ENCODE results near the gene PPFIA3. TPM values are rescaled to one million over a fixed set of nuclear protein-coding genes. Genes with fewer than 3 reads are reported as not detected.
"Not testable (repeated sequence)": the region's sequence is repeated elsewhere in the genome, so short reads cannot be mapped to it uniquely, and the experiment has no call there.

PPFIA3 gene
- total and polyA plus RNA-seq, 2 donors (not counting 1 experiment from before 2014, with no cell fraction given): 2.1 to 3.4 TPM

DNA sequence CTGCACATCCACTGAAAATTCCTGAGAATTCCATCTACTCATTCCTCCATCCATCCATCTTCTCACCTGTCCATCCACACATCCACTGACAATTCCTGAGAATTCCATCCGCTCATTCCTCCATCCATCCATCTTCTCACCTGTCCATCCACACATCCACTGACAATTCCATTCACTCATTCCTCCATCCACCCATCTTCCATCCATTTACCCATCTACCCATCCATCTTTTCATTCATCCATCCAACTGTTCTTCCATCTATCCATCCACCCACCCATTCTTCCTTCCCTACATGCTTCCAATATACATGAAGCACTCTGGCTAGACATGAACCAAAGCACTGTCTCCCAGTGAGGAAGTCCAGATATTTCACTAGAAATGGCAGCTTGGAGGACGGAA lies 53.9 kb downstream of the PPFIA3 start:
- 100% methylated on average over 2 of the region's 2 CpGs for WGBS (ENCODE audit: insufficient coverage)
- ChIA-PET CTCF (no interaction called here), POLR2A (no interaction called here)
- Histone ChIP-seq H3K27me3 (replicated peaks in 1 of 4; ENCODE audit: control extremely low read depth in 1 of 4, control insufficient read depth in 3 of 4, insufficient read depth in 4 of 4, low read length in 3 of 4) (peaks cover 0 to 13% (median 0%) of the 10 kb centered on the region in 4 experiments), H3K36me3 (replicated peaks in 1 of 2; ENCODE audit: control extremely low read depth in 1 of 2, control insufficient read depth in 1 of 2, extremely low read depth in 1 of 2, insufficient read depth in 2 of 2, low read length in 1 of 2) (no peaks in the 10 kb centered on the region), H3K9ac (ENCODE audit: low read length) (no peak overlapping the region), H2AFZ (ENCODE audit: insufficient read depth, low read depth, low read length, poor library complexity, severe bottlenecking) (no peak overlapping the region), H3K79me2 (ENCODE audit: control insufficient read depth, insufficient read depth, low read length) (no peaks in the 10 kb centered on the region), H3K27ac (ENCODE audit: low read length in 2 of 2) (no peak overlapping the region), H3K4me1 (ENCODE audit: control insufficient read depth in 2 of 2, insufficient read depth in 2 of 2, low read length in 2 of 2) (peaks cover 0 to 3% of the 10 kb centered on the region in 2 donors), H3K4me3 (ENCODE audit: control extremely low read depth in 1 of 5, extremely low read depth in 1 of 5, insufficient read depth in 1 of 5, low read depth in 2 of 5, low read length in 4 of 5) (no peak overlapping the region), H4K20me1 (ENCODE audit: control insufficient read depth, insufficient read depth, low read length, poor library complexity, severe bottlenecking) (no peaks in the 10 kb centered on the region), H3K4me2 (replicated peaks; ENCODE audit: low read depth, low read length, poor library complexity, severe bottlenecking) (no peak overlapping the region), H3K9me3 (ENCODE audit: control extremely low read depth in 1 of 3, control insufficient read depth in 2 of 3, insufficient read depth in 1 of 3, low read length in 2 of 3) (no peaks in the 10 kb centered on the region)
- H3K27me3 Mint-ChIP-seq: peaks cover 16% of the 10 kb centered on the region
- TF ChIP-seq EZH2 (IDR thresholded peaks at IDR 0.05; ENCODE audit: borderline replicate concordance, insufficient read depth, low read depth, low read length, poor library complexity, severe bottlenecking): no peak
- TF ChIP-seq, protein P1, sequence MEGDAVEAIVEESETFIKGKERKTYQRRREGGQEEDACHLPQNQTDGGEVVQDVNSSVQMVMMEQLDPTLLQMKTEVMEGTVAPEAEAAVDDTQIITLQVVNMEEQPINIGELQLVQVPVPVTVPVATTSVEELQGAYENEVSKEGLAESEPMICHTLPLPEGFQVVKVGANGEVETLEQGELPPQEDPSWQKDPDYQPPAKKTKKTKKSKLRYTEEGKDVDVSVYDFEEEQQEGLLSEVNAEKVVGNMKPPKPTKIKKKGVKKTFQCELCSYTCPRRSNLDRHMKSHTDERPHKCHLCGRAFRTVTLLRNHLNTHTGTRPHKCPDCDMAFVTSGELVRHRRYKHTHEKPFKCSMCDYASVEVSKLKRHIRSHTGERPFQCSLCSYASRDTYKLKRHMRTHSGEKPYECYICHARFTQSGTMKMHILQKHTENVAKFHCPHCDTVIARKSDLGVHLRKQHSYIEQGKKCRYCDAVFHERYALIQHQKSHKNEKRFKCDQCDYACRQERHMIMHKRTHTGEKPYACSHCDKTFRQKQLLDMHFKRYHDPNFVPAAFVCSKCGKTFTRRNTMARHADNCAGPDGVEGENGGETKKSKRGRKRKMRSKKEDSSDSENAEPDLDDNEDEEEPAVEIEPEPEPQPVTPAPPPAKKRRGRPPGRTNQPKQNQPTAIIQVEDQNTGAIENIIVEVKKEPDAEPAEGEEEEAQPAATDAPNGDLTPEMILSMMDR (IDR thresholded peaks at IDR 0.05): no peak
- intact Hi-C loops (cut with micrococcal nuclease): no loop called here
- ATAC-seq (ENCODE audit: low read depth) (no peak), DNase-seq (no peak)
- H3K27ac Mint-ChIP-seq: no peak overlapping the region
- H3K4me1 Mint-ChIP-seq: peaks cover 4% of the 10 kb centered on the region
- H3K4me3 Mint-ChIP-seq: no peak overlapping the region
- H3K9me3 Mint-ChIP-seq (ENCODE audit: insufficient read depth): no peaks in the 10 kb centered on the region

DNA sequence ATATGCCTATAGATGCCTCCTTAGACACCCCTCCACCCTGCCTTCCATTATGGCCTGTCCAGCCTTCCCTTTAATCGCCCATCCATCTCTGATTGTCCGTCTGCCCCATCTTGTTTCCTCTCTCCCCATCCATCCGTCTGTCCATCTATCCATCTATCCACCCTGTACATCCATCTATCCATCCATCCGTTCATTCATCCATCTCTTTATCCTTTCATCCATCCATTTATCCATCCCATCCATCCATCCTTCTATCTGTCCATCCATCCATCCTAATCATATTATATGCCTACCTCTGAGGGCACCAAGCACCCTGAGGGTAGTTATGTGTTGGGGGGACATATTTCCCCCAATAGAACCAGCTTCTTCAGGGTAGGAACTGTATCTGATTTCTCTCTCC lies 61.3 kb downstream of the PPFIA3 start:
- no peak overlapping the region for H3K9ac ChIP-seq (ENCODE audit: low read length)
- Mint-ChIP-seq H3K4me3 (no peak overlapping the region), H3K4me1 (peaks cover 4% of the 10 kb centered on the region), H3K9me3 (ENCODE audit: insufficient read depth) (peaks cover 6% of the 10 kb centered on the region), H3K27me3 (peaks cover 5% of the 10 kb centered on the region), H3K27ac (no peak overlapping the region)
- ChIA-PET CTCF (no interaction called here), POLR2A (no interaction called here)
- no peaks in the 10 kb centered on the region for H3K79me2 ChIP-seq (ENCODE audit: control insufficient read depth, insufficient read depth, low read length)
- TF ChIP-seq, protein P1 (IDR thresholded peaks at IDR 0.05): no peak
- TF ChIP-seq EZH2 (IDR thresholded peaks at IDR 0.05; ENCODE audit: borderline replicate concordance, insufficient read depth, low read depth, low read length, poor library complexity, severe bottlenecking): no peak
- H3K36me3 ChIP-seq (replicated peaks in 1 of 2; ENCODE audit: control extremely low read depth in 1 of 2, control insufficient read depth in 1 of 2, extremely low read depth in 1 of 2, insufficient read depth in 2 of 2, low read length in 1 of 2): no peaks in the 10 kb centered on the region
- peaks cover 0 to 3% of the 10 kb centered on the region in 2 donors for H3K4me1 ChIP-seq (ENCODE audit: control insufficient read depth in 2 of 2, insufficient read depth in 2 of 2, low read length in 2 of 2)
- no peaks in the 10 kb centered on the region for H4K20me1 ChIP-seq (ENCODE audit: control insufficient read depth, insufficient read depth, low read length, poor library complexity, severe bottlenecking)
- H3K9me3 ChIP-seq (ENCODE audit: control extremely low read depth in 1 of 3, control insufficient read depth in 2 of 3, insufficient read depth in 1 of 3, low read length in 2 of 3): peaks cover 0 to 30% (median 4%) of the 10 kb centered on the region in 3 donors
- peaks cover 0 to 7% (median 0%) of the 10 kb centered on the region in 4 experiments for H3K27me3 ChIP-seq (replicated peaks in 1 of 4; ENCODE audit: control extremely low read depth in 1 of 4, control insufficient read depth in 3 of 4, insufficient read depth in 4 of 4, low read length in 3 of 4)
- no peak overlapping the region for H3K4me2 ChIP-seq (replicated peaks; ENCODE audit: low read depth, low read length, poor library complexity, severe bottlenecking)
- H2AFZ ChIP-seq (ENCODE audit: insufficient read depth, low read depth, low read length, poor library complexity, severe bottlenecking): no peak overlapping the region
- intact Hi-C loops (cut with micrococcal nuclease): no loop called here
- H3K27ac ChIP-seq (ENCODE audit: low read length in 2 of 2): no peak overlapping the region
- ATAC-seq (ENCODE audit: low read depth): no peak
- no peak overlapping the region for H3K4me3 ChIP-seq (ENCODE audit: control extremely low read depth in 1 of 5, extremely low read depth in 1 of 5, insufficient read depth in 1 of 5, low read depth in 2 of 5, low read length in 4 of 5)
- no peak for DNase-seq
- 93% methylated on average over 4 of the region's 4 CpGs for WGBS (ENCODE audit: insufficient coverage)

DNA sequence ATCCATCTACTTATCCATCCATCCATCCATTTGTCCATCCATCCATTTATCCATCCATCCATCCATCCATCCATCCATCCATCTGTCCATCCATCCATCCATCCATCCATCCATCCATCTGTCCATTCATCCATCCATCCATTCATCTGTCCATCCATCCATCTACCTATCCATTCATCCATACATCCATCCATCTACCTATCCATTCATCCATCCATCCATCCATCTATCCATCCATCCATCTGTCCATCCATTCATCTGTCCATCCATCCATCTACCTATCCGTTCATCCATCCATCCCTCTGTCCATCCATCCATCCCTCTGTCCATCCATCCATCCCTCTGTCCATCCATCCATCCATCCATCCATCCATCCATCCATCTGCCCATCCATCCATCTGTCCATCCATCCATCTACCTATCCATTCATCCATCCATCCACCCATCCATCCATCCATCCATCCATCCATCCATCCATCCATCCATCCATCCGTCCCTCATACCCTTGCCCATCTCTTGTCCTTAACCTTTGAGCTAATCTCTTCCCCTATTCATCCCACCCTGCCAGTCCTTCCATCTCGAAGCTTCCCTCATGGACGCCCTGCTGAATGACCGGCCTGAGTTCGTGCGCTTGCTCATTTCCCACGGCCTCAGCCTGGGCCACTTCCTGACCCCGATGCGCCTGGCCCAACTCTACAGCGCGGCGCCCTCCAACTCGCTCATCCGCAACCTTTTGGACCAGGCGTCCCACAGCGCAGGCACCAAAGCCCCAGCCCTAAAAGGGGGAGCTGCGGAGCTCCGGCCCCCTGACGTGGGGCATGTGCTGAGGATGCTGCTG lies 62.9 kb downstream of the PPFIA3 start:
- H2AFZ ChIP-seq (ENCODE audit: insufficient read depth, low read depth, low read length, poor library complexity, severe bottlenecking); H4K20me1 ChIP-seq (ENCODE audit: control insufficient read depth, insufficient read depth, low read length, poor library complexity, severe bottlenecking); H3K9me3 Mint-ChIP-seq (ENCODE audit: insufficient read depth); intact Hi-C loops (cut with micrococcal nuclease); H3K4me3 ChIP-seq (ENCODE audit: control extremely low read depth in 1 of 5, extremely low read depth in 1 of 5, insufficient read depth in 1 of 5, low read depth in 2 of 5, low read length in 4 of 5); H3K4me1 Mint-ChIP-seq; CTCF ChIA-PET; H3K27ac Mint-ChIP-seq; H3K4me1 ChIP-seq (ENCODE audit: control insufficient read depth in 2 of 2, insufficient read depth in 2 of 2, low read length in 2 of 2); H3K27me3 Mint-ChIP-seq; H3K79me2 ChIP-seq (ENCODE audit: control insufficient read depth, insufficient read depth, low read length); H3K9ac ChIP-seq (ENCODE audit: low read length); POLR2A ChIA-PET; H3K4me3 Mint-ChIP-seq; H3K36me3 ChIP-seq (replicated peaks in 1 of 2; ENCODE audit: control extremely low read depth in 1 of 2, control insufficient read depth in 1 of 2, extremely low read depth in 1 of 2, insufficient read depth in 2 of 2, low read length in 1 of 2); H3K27ac ChIP-seq (ENCODE audit: low read length in 2 of 2); ATAC-seq (ENCODE audit: low read depth); H3K4me2 ChIP-seq (replicated peaks; ENCODE audit: low read depth, low read length, poor library complexity, severe bottlenecking); DNase-seq; H3K27me3 ChIP-seq (replicated peaks in 1 of 4; ENCODE audit: control extremely low read depth in 1 of 4, control insufficient read depth in 3 of 4, insufficient read depth in 4 of 4, low read length in 3 of 4): not testable (repeated sequence)
- 96% methylated on average over 20 of the region's 20 CpGs for WGBS (ENCODE audit: insufficient coverage)
- H3K9me3 ChIP-seq (ENCODE audit: control extremely low read depth in 1 of 3, control insufficient read depth in 2 of 3, insufficient read depth in 1 of 3, low read length in 2 of 3): peaks cover 0 to 30% (median 4%) of the 10 kb centered on the region in 3 donors
